Measurements from ENCODE around the gene CRK.
"Not testable (repeated sequence)": the region's sequence is repeated elsewhere in the genome, so short reads cannot be mapped to it uniquely, and the experiment has no call there.

The CRK gene

DNA sequence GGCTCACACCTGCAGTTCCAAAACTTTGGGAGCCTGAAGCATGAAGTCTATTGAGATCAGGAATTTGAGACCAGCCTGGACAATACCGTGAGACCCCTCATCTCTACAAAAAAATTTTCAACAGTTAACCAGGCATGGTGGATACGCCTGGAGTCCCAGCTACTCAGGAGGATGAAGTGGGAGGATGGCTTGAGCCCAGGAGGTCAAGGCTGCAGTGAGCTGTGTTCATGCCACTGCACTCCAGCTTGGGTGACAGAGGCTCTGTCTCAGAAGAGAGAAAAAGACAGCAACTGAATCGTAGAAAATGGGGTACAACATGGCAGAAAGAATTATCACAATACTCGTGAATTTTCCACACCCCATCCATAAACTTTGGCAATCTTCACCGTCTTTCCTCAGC, 3.2 kb downstream of the CRK start:
- Histone ChIP-seq H3K4me3 (replicated peaks; ENCODE audit: insufficient read depth, low read length) (no peak overlapping the region), H3K27me3 (ENCODE audit: insufficient read depth, poor library complexity, severe bottlenecking) (no peaks in the 10 kb centered on the region), H3K27ac (replicated peaks) (no peak overlapping the region)
- DNase-seq (ENCODE audit: low read depth in 1 of 2, low spot score in 1 of 2): no peak
- TF ChIP-seq, protein P1, sequence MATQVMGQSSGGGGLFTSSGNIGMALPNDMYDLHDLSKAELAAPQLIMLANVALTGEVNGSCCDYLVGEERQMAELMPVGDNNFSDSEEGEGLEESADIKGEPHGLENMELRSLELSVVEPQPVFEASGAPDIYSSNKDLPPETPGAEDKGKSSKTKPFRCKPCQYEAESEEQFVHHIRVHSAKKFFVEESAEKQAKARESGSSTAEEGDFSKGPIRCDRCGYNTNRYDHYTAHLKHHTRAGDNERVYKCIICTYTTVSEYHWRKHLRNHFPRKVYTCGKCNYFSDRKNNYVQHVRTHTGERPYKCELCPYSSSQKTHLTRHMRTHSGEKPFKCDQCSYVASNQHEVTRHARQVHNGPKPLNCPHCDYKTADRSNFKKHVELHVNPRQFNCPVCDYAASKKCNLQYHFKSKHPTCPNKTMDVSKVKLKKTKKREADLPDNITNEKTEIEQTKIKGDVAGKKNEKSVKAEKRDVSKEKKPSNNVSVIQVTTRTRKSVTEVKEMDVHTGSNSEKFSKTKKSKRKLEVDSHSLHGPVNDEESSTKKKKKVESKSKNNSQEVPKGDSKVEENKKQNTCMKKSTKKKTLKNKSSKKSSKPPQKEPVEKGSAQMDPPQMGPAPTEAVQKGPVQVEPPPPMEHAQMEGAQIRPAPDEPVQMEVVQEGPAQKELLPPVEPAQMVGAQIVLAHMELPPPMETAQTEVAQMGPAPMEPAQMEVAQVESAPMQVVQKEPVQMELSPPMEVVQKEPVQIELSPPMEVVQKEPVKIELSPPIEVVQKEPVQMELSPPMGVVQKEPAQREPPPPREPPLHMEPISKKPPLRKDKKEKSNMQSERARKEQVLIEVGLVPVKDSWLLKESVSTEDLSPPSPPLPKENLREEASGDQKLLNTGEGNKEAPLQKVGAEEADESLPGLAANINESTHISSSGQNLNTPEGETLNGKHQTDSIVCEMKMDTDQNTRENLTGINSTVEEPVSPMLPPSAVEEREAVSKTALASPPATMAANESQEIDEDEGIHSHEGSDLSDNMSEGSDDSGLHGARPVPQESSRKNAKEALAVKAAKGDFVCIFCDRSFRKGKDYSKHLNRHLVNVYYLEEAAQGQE (IDR thresholded peaks at IDR 0.05; ENCODE audit: insufficient replicate concordance, low read depth): no peak
- TF ChIP-seq, protein P2, sequence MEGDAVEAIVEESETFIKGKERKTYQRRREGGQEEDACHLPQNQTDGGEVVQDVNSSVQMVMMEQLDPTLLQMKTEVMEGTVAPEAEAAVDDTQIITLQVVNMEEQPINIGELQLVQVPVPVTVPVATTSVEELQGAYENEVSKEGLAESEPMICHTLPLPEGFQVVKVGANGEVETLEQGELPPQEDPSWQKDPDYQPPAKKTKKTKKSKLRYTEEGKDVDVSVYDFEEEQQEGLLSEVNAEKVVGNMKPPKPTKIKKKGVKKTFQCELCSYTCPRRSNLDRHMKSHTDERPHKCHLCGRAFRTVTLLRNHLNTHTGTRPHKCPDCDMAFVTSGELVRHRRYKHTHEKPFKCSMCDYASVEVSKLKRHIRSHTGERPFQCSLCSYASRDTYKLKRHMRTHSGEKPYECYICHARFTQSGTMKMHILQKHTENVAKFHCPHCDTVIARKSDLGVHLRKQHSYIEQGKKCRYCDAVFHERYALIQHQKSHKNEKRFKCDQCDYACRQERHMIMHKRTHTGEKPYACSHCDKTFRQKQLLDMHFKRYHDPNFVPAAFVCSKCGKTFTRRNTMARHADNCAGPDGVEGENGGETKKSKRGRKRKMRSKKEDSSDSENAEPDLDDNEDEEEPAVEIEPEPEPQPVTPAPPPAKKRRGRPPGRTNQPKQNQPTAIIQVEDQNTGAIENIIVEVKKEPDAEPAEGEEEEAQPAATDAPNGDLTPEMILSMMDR (IDR thresholded peaks at IDR 0.05; ENCODE audit: insufficient read depth, low read length): no peak
- no peak for TF ChIP-seq POLR2AphosphoS5 (IDR thresholded peaks at IDR 0.05; ENCODE audit: low read depth)
- TF ChIP-seq GABPA (IDR thresholded peaks at IDR 0.05; ENCODE audit: low read depth): no peak
- TF ChIP-seq SPI1 (IDR thresholded peaks at IDR 0.05; ENCODE audit: borderline replicate concordance, low read depth): no peak

DNA sequence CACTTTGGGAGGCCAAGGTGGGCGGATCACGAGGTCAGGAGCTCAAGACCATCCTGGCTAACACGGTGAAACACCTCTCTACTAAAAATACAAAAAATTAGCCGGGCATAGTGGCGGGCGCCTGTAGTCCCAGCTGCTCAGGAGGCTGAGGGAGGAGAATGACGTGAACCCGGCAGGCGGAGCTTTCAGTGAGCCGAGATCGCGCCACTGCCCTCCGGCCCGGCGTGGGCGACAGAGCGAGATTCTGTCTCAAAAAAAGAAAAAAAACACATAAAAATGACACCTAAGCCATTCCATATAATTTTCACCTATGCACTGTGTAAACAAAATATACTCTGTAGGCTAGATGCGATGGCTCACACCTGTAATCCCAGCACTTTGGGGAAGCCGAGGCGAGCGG, 5.8 kb downstream of the CRK start:
- H3K27ac ChIP-seq (replicated peaks); DNase-seq (ENCODE audit: low read depth in 1 of 2, low spot score in 1 of 2); H3K4me3 ChIP-seq (replicated peaks; ENCODE audit: insufficient read depth, low read length); H3K27me3 ChIP-seq (ENCODE audit: insufficient read depth, poor library complexity, severe bottlenecking): not testable (repeated sequence)

DNA sequence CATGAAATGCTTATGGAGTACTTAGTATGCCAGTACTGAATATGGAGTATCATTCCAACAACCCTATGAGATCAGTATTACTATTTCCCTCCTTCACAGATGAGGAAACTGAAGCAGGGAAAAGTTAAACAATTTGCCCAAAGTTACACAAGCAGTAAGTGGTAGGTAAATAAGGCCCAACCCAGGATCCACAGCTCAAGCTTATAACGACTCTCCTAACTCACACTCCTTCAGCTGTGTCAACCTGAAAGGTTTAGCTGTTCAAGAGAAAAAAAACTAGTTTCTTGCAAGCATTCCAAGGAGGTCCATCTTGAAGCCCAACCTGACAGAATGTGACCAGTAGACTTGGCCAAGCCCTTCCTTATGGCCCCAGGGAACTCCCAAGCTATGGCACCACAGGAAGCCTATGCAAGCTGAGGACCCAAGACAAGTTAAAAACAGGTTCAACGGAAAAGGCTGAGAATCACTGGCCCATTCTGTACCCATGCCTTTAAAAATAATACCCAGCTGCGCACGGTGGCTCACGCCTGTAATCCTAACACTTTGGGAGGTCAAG, 6.5 kb downstream of the CRK start:
- TF ChIP-seq GABPA (IDR thresholded peaks at IDR 0.05; ENCODE audit: low read depth) (no peak), SPI1 (IDR thresholded peaks at IDR 0.05; ENCODE audit: borderline replicate concordance, low read depth) (no peak), POLR2AphosphoS5 (IDR thresholded peaks at IDR 0.05; ENCODE audit: low read depth) (no peak)
- TF ChIP-seq, protein P1 (IDR thresholded peaks at IDR 0.05; ENCODE audit: insufficient replicate concordance, low read depth): no peak
- TF ChIP-seq, protein P2 (IDR thresholded peaks at IDR 0.05; ENCODE audit: insufficient read depth, low read length): no peak
- no peak overlapping the region for H3K27ac ChIP-seq (replicated peaks)
- no peak overlapping the region for H3K4me3 ChIP-seq (replicated peaks; ENCODE audit: insufficient read depth, low read length)
- no peaks in the 10 kb centered on the region for H3K27me3 ChIP-seq (ENCODE audit: insufficient read depth, poor library complexity, severe bottlenecking)
- no peak for DNase-seq (ENCODE audit: low read depth in 1 of 2, low spot score in 1 of 2)

DNA sequence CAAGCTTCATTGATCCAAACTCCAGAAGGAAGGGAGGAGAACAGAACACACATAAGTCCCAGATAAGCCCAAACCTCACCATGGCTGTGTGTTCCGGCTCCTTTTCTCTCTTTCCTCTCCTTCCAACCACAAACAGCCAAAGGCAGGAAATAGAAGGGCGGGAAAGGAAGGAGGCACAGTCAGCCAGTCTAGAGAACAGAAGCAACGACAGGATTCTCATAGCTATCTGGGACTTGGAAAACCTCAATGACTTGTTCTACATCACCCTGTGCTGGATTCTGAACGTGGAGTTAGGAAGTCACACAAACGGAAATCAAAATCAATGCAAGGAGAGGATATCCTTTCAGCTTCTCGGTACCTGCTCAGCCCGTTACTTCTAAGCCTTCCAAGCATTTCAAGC, 9.0 kb downstream of the CRK start:
- Histone ChIP-seq H3K4me3 (replicated peaks; ENCODE audit: insufficient read depth, low read length) (no peak overlapping the region), H3K27me3 (ENCODE audit: insufficient read depth, poor library complexity, severe bottlenecking) (no peaks in the 10 kb centered on the region), H3K27ac (replicated peaks) (no peak overlapping the region)
- TF ChIP-seq, protein P2 (IDR thresholded peaks at IDR 0.05; ENCODE audit: insufficient read depth, low read length): no peak
- TF ChIP-seq, protein P1 (IDR thresholded peaks at IDR 0.05; ENCODE audit: insufficient replicate concordance, low read depth): no peak
- TF ChIP-seq GABPA (IDR thresholded peaks at IDR 0.05; ENCODE audit: low read depth) (no peak), SPI1 (IDR thresholded peaks at IDR 0.05; ENCODE audit: borderline replicate concordance, low read depth) (no peak), POLR2AphosphoS5 (IDR thresholded peaks at IDR 0.05; ENCODE audit: low read depth) (no peak)
- no peak for DNase-seq (ENCODE audit: low read depth in 1 of 2, low spot score in 1 of 2)

All from HL-60 (cell line).